Endometrium (tissue), 2 donors: ENCODE results near the gene IL4R.
"Not testable (repeated sequence)": the region's sequence is repeated elsewhere in the genome, so short reads cannot be mapped to it uniquely, and the experiment has no call there.

Experiments used
- FAIRE-seq: peaks from 2 replicates; lab custom pipeline; 2012; peaks lifted over from hg19 to GRCh38; lab: Jason Lieb, UNC
- donor health status: control.
- donor health status: control.

Gene IL4R

GRCh38 chr16:27404163-27404823, 90.5 kb downstream of the IL4R start:
- FAIRE-seq = no peak

DNA sequence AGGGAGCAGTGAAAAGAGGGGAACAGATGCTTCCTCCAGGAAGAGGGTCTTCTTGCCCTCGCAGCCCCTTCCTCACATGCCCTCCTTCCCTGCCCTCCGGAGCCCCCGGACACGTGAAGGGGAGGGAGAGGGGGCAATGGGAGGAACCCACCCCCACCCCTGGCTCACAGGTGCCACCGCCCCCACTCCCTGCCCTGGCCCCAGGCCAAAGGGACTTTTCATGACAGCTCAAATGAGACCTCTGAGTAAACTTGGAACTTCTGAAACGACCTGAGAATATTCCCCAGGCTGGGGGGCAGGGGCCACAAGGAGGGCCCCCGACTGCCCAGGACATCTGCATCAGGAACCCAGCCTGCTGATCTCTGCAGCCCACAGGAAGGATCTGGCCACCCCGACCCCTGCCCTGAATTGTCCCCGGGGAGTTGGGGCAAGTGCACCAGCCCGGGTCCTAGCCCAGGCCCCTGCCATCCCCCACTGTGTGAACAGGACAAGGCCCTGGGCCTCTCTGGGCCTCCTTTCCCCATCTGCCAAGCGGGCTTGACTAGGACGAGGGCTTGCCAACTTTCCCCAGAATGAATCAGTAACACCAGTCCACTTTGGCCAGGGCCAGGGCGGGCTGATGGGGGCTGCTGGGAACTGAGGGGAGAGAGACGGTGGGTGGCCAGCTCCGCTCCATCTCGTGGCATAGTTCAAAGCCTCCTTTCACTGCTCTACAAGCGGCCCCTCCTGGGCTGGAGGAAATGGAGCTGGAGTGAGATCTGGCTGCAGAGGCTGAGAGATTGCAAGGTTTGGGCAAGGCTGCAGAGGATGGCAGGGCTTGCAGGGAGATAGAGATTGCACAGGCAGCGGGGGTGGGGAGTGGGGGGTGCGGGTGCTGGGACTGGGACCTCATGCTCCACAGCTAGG, 92.0 kb downstream of the IL4R start:
- no peak for FAIRE-seq

DNA sequence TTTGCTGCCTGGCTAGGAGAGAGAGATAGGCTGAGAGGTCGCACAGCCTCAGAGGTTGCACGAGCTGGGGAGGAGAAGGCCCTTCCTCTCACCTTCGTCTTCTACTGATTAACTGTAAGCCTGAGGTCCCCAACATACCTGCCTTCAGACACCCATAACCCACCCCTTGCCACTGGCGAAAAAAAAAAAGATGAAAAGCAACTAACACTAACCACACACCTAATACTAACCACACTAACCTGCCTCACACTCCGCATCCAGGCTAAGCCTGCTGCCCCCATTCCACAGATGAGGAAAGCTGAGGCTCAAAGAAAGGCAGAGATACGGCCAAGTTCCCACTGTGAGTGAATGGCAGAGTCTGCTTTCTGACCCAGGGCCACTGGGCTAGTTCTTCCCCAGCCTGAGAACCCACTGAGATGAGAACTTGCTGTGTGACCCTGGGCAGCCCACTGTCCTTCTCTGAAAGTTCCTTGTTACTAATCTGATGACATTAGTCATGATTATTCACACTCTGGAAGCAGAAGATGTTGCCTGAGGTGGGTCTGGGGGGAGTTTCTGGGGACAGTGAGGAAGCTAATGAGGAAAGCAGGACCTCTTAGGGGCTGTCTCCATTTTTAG, 92.8 kb downstream of the IL4R start:
- FAIRE-seq = no peak

DNA sequence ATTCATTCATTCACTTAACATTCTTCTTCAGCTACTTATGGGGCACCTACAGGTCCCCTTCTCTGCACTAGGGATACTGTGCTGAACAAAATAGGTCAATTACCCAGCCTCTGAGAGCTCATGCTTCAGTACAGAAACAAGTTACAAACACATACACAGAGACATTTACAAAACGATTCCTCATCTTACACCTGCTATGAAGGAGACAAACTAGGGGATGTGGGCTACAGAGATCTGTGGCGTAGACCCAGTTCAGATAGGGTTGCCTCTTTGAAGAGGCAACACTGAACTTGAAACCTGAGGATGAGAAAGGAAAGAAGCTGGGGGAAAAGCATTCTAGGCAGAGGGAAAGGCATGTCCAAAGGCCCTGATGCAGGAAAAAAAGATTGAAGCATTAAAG, 93.4 kb downstream of the IL4R start:
- FAIRE-seq = no peak

- FAIRE-seq = no peak
Observed at GRCh38 chr16:27408012-27408601, 94.3 kb downstream of the IL4R start.

GRCh38 chr16:27408602-27409031, 94.8 kb downstream of the IL4R start:
- no peak for FAIRE-seq

DNA sequence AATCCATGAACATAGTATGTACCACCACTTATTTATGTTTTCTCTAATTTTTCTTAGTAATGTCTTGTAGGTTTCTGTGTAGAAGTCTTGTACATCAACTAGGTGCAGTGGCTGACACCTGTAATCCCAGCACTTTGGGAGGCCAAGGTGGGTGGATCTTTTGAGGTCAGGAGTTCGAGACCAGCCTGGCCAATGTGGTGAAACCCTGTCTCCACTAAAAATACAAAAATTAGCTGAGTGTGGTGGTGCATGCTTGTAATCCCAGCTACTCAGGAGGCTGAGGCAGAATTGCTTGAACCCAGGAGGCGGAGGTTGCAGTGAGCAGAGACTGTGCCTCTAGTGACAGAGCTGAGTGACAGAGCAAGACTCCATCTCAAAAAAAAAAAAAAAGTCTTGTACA, 96.2 kb downstream of the IL4R start:
- not testable (repeated sequence) for FAIRE-seq

DNA sequence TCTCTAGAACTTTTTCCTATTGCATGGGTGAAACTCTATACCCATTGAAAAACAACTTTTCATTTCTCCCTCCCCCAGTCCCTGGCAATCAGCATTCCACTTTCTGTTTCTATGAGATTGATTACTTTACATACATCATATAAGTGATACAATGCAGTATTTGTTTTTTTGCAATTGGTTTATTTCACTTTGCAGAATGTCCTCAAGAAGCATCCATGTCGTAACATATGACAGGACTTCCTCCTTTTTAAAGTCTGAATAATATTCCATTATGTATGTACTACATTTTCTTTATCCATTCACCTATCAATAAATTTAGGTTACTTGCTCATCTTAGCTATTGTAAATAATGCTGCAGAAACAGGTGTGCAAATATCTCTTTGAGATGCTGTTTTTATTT, 97.0 kb downstream of the IL4R start:
- FAIRE-seq = no peak

DNA sequence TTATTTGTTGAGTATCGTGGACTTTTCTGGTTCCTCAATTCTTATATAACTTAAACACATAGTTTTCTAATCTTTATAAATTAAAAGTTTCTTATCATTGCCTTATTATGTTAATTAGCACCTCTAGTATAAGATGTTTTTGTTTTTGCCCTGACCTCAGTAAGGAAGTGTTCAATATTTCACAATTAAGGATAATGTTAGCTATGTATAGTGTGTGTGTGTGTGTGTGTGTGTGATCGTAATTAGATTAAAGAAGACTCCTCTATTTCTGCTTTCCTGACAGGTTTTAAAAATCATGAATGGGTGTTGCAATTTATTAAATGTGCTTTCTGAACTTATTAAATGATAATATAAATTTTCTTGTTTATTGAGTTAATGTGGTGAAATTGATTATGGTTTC, 100.2 kb downstream of the IL4R start:
- FAIRE-seq = no peak
